Osteocyte (in vitro differentiated cells): ENCODE data around the gene OSBPL7. TPM values are rescaled to one million over a fixed set of nuclear protein-coding genes. Genes with fewer than 3 reads are reported as not detected.

Experiments
- DNase-seq: peaks from one replicate; pipeline ENCODE4 v3.0.0; 2021; ENCODE audit warnings: mixed read lengths; ENCODE audit not compliant: unreplicated experiment; ENCODE audit errors: extremely low spot score
- H3K27ac Mint-ChIP-seq: one replicate; pipeline ENCODE4 v1.8.0; 2021; ENCODE audit warnings: mild to moderate bottlenecking, mixed read lengths; ENCODE audit not compliant: unreplicated experiment
- H3K27me3 Mint-ChIP-seq: one replicate; pipeline ENCODE4 v1.8.0; 2021; ENCODE audit warnings: mixed read lengths; ENCODE audit not compliant: unreplicated experiment
- H3K36me3 Mint-ChIP-seq: one replicate; pipeline ENCODE4 v1.8.0; 2021; ENCODE audit warnings: mixed read lengths; ENCODE audit not compliant: unreplicated experiment
- H3K4me1 Mint-ChIP-seq: one replicate; pipeline ENCODE4 v1.8.0; 2021; ENCODE audit warnings: mixed read lengths; ENCODE audit not compliant: unreplicated experiment
- H3K4me3 Mint-ChIP-seq: one replicate; pipeline ENCODE4 v1.8.0; 2021; ENCODE audit warnings: mild to moderate bottlenecking, moderate library complexity, mixed read lengths; ENCODE audit not compliant: unreplicated experiment
- H3K9me3 Mint-ChIP-seq: one replicate; pipeline ENCODE4 v1.8.0; 2021; ENCODE audit warnings: mixed read lengths; ENCODE audit not compliant: unreplicated experiment
- CTCF ChIP-seq: fragments of 200-600 bp; sonication (generic); IDR thresholded peaks from 2 replicates; pipeline ENCODE4 v1.5.0; 2021; ENCODE audit warnings: antibody characterized with exemption, mild to moderate bottlenecking, moderate library complexity
- total RNA-seq: library from RNA; stranded (reverse); gene quantifications from 2 replicates; pipeline ENCODE4 v1.2.1, GENCODE V29; 2021

OSBPL7 gene
- total RNA-seq, 1 donor from 2014 or later: 18.0 TPM

GRCh38 chr17:47831003-47831933 is 9.7 kb upstream of the OSBPL7 start, which contains the start of the genes LRRC46 and MRPL10:
Gene LRRC46 (plus strand): TSS chr17:47831670. CDS start chr17:47831990, 320 bp downstream.
Gene MRPL10 (minus strand): TSS chr17:47831541. CDS start chr17:47831511, 30 bp downstream.
- Mint-ChIP-seq H3K27ac (peak within 1 kb of the TSS; percentile 90), H3K4me3 (peak within 1 kb of the TSS; percentile 89), H3K9me3 (no peaks in the 10 kb centered on the region), H3K4me1 (peaks cover 27% of the 10 kb centered on the region), H3K36me3 (peaks cover 17% of the 10 kb centered on the region), H3K27me3 (no peaks in the 10 kb centered on the region)
- TF ChIP-seq CTCF: peak; percentile 47
- peak; percentile 98 for DNase-seq

- Mint-ChIP-seq H3K27ac (peak overlapping the region; percentile 90), H3K9me3 (no peaks in the 10 kb centered on the region), H3K4me3 (peak overlapping the region; percentile 89), H3K27me3 (no peaks in the 10 kb centered on the region), H3K36me3 (peaks cover 15% of the 10 kb centered on the region), H3K4me1 (peaks cover 27% of the 10 kb centered on the region)
- no peak for DNase-seq
- TF ChIP-seq CTCF: no peak
These were observed 8.9 kb upstream of the OSBPL7 start for GRCh38 chr17:47830396-47831002.

DNA sequence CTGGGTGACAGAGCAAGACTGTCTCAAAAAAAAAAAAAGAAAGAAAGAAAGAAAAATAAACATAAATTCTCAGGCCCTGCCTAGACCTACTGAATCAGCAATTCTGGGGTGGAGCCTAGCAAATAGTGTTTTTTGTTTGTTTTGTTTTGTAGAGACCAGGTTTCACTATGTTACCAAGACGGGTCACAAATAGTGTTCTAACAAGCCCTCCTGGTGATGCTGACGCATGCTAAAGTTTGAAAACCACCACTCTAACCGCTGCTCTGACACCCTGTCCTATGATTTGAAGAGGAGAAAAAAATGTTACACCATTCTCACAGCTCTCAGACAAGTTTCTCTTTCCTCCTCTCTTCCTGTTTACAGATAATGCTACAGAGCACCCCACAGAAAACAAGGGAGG is 8.3 kb upstream of the OSBPL7 start:
- peaks cover 27% of the 10 kb centered on the region for H3K4me1 Mint-ChIP-seq
- H3K36me3 Mint-ChIP-seq: peaks cover 15% of the 10 kb centered on the region
- no peaks in the 10 kb centered on the region for H3K9me3 Mint-ChIP-seq
- DNase-seq: no peak
- peak overlapping the region; percentile 89 for H3K4me3 Mint-ChIP-seq
- H3K27ac Mint-ChIP-seq: no peak overlapping the region
- no peaks in the 10 kb centered on the region for H3K27me3 Mint-ChIP-seq
- TF ChIP-seq CTCF: no peak

- TF ChIP-seq CTCF: no peak
- Mint-ChIP-seq H3K4me1 (peaks cover 23% of the 10 kb centered on the region), H3K9me3 (no peaks in the 10 kb centered on the region), H3K27ac (no peak overlapping the region), H3K27me3 (no peaks in the 10 kb centered on the region), H3K4me3 (no peak overlapping the region), H3K36me3 (peaks cover 20% of the 10 kb centered on the region)
- no peak for DNase-seq
These were observed 1.9 kb upstream of the OSBPL7 start for GRCh38 chr17:47823519-47823918.

DNA sequence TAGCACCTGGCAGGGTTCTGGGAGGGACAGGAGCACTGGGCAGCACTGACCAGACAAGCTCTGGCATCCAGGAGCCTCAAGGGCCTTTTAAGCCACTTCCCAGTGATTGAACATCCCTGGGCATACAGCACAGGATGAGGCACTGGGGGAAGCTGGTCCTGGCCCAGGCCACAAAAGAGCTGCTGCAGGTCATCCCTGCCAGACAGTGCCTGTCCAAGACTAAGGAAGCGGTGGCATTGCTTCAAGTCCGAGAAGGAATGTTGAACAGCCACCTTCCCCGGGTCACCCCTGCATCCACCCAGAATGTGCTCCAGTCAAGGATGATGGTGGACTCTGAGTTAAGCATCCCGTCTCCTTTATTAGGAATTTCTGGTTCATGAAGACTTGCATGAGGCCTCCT is 1.2 kb upstream of the OSBPL7 start:
- Mint-ChIP-seq H3K4me1 (peaks cover 23% of the 10 kb centered on the region), H3K27ac (peak overlapping the region; percentile 27), H3K9me3 (no peaks in the 10 kb centered on the region), H3K36me3 (peaks cover 18% of the 10 kb centered on the region), H3K27me3 (no peaks in the 10 kb centered on the region), H3K4me3 (peak overlapping the region; percentile 40)
- no peak for DNase-seq
- TF ChIP-seq CTCF: no peak
